ENCODE measurements around the gene RESF1.

RESF1 gene

GRCh38 chr12:31962076-31962475 is 2.9 kb downstream of the RESF1 start:
- no peak for DNase-seq

DNA sequence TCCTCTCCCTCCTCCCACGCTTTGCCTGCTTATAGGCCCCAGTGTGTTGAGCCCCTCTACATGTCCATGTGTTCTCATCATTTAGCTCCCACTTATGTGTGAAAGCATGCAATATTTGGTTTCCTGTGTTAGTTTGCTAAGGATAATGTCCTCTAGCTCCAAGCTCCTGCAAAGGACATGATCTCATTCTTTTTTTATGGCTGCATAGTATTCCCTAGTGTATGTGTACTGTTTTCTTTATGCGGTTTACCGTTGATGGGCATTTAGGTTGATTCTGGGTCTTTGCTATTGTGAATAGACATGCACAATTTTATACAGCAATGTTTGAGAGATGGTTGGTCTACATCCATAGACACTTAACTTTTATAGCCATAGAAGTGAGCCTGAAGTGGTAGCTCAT is 5.1 kb downstream of the RESF1 start:
- no peak for DNase-seq

- DNase-seq = no peak
These were observed 5.9 kb downstream of the RESF1 start for GRCh38 chr12:31965090-31965489.

GRCh38 chr12:31966558-31967205 is 7.5 kb downstream of the RESF1 start:
- no peak for DNase-seq

DNA sequence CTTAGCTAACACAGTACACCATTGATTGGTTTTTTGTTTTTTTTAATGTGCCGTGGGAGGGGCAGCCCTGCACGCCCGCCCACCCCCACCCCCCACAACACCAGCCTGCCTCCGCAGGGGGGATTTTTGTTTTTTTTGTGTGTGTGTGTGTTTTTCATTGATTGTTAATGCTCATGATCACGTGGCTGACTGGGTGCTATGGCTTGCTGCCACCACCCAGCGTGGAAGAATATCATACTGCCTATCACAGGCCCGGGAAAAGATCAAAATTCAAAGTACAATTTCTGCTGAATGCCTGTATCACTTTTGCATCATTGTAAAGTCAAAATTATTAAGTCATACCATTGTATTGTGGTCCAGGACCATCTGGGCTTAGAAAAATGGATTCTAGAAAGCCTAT is 8.3 kb downstream of the RESF1 start:
- DNase-seq = no peak

GRCh38 chr12:31970199-31970598 is 11.0 kb downstream of the RESF1 start:
- DNase-seq = no peak

DNA sequence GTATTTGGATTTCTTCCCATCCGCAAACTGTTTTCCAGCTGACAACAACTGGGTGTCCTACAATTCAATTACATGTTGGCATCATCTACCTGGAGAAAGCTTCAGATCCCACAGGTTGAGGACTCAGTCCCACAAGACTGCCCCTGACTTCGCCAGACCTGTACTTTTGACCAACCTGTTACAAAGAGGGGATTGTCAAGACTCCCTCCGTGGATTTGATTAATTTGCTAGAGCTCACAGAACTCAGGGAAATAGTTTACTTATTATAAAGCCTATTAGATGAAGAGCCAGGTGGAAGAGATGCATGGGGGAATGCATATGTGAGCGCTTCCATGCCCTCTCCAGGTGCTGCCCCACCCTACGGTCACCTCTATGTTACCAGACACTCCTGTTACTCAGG is 14.6 kb downstream of the RESF1 start:
- no peak for DNase-seq

DNA sequence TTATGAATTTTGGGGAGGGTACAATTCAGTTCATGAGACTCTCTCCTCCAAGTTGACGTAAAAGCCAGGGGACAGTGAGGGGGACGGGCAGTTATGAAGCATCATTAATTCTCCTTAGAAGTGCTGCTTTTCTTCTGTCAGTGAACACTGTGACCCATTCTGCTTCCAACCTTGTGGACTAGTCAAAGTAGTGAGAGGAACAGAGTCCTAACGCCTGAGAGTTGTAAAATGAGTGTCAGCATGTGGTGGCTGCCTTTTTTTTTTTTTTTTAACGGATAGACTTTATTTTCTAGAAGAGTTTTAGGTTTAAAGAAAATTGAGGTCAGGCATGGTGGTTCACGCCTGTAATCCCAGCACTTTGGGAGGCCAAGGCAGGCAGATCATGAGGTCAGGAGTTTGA is 15.5 kb downstream of the RESF1 start:
- DNase-seq = no peak

DNA sequence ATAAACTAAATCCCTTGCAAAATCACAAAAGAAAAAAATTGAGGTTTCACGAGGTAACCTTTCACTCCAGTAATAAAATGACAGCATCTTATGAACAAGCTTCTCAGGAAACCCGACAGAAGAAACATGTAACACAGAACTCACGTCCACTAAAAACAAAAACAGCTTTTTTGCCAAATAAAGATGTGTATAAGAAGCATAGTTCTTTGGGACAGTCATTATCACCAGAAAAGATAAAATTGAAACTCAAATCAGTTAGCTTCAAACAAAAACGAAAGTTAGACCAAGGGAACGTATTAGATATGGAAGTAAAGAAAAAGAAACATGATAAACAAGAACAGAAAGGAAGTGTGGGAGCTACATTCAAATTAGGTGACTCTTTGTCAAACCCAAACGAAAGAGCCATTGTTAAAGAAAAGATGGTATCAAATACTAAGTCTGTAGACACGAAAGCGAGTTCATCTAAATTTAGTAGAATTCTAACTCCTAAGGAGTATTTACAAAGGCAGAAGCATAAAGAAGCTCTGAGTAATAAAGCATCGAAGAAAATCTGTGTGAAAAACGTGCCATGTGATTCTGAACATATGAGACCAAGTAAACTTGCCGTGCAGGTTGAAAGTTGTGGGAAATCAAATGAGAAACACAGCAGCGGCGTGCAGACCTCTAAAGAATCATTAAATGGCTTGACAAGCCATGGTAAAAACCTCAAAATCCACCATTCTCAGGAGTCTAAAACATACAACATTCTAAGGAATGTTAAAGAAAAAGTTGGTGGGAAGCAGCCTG is 25.8 kb downstream of the RESF1 start:
- no peak for DNase-seq

DNA sequence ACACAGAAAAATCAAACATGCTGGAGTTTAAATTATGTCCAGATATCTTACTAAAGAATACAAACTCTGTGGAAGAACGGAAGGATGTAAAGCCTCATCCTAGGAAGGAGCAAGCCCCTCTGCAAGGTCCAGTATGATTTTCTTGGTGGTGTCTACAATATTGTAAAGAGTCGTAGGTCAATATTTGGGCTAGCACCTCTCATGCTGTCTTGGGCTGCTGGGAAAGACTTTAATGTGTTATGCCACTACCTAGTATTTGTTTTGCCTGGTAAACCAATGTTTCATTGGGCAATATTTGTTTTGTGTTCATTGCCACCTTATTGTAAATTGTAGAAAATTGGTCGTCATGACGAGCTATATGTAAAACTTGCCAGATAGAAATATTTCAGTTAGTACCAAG is 26.6 kb downstream of the RESF1 start:
- no peak for DNase-seq

- DNase-seq = no peak
These were observed 30.6 kb downstream of the RESF1 start for GRCh38 chr12:31989571-31990362.

DNA sequence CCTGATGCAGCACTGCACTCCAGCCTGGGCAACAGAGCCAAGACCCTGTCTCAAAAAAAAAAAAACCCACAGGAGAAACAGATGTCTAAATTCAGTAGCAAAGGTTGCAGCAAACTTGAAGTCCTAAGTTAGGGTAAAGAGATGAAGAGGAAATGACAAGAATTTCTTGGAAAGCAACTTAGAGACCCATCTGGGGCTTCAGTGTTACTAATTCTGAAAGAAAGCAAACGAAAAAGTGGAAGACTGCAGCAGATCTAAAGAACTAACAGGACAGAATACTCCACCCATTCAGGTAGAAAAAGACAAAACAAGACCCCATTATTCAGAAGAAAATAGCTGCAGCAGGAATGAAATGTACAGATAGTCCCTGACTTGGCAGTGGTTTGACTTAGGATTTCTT is 31.9 kb downstream of the RESF1 start:
- DNase-seq = no peak

DNA sequence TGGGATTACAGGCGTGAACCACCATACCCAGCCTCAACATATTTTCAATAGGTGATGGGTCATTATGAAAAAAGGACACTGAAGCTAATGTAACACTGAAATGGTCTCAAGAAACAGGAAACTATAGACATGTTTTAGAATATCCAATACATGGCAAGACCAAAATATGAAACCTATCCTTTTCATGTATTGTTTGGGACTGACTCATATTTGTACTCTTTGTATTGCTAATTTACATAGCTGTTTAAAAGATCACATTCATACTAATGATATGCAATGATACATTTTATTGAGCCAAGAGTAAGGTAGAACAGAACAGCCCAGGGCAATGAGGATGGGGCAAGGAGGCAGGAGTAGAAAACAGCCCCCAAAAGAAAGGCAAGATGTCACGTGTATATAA is 32.6 kb downstream of the RESF1 start:
- DNase-seq = no peak

DNA sequence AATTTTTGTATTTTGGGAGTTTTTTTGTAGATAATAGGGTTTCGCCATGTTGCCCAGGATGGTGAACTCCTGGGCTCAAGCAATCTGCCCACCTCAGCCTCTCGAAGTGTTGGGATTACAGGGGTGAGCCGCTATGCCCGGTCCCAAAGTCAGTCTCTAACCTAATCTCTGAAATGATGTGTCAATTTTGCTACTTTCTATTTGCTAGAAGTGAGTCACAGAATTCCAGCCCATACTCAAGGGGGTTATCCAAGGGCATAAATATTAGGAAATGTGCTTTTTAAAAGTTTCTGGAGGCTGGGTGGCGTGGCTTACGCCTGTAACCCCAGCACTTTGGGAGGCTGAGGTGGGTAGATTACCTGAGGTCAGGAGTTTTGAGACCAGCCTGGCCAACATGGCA is 40.5 kb downstream of the RESF1 start:
- DNase-seq = no peak

- no peak for DNase-seq
These were observed 41.3 kb downstream of the RESF1 start for GRCh38 chr12:32000373-32001005.

DNA sequence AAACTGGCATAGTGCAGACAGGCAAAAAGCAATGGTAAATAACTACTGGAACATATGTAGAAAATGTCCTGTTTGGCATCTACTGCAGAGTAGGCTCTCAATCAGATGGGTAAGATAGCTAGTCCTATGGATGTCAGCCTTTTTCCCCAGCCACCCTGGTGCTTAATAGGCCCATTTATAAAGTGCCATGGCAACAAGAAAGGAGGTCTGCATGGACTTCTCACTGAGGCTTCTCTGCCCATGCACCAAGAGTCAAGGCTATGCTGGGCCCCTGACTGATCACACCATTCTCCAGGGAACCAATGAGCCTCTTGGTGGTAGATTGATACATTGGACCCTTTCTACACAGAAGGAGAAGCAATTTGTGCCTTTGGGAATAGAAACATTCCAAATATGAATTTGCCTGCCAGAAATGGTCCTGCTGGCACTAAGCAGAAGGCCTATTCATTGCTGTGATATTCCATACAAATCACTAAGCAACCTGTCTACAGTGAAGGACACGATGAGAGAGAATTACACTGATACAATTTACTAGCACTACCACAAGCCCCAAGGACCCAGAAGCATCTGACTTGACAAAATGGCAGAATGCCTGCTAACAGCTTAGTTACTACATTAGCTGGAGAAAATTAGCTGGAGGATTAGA is 43.8 kb downstream of the RESF1 start:
- DNase-seq = no peak

DNA sequence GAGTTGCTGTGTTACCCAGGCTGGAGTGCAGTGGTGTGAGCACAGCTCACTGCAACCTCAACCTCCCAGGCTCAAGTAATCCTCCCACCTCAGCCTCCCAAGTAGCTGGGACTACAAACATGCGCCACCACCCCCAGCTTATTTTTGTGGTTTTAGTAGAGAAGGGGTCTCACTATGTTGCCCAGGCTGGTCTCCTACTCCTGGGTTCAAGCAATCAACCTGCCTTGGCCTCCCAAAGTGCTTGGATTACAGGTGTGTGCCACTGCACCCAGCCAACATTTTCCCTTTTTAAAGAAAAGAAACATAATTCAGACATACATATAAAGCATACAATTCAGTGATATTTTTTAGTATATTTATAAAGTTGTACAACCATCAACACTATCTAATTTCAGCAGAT is 44.4 kb downstream of the RESF1 start:
- no peak for DNase-seq

DNA sequence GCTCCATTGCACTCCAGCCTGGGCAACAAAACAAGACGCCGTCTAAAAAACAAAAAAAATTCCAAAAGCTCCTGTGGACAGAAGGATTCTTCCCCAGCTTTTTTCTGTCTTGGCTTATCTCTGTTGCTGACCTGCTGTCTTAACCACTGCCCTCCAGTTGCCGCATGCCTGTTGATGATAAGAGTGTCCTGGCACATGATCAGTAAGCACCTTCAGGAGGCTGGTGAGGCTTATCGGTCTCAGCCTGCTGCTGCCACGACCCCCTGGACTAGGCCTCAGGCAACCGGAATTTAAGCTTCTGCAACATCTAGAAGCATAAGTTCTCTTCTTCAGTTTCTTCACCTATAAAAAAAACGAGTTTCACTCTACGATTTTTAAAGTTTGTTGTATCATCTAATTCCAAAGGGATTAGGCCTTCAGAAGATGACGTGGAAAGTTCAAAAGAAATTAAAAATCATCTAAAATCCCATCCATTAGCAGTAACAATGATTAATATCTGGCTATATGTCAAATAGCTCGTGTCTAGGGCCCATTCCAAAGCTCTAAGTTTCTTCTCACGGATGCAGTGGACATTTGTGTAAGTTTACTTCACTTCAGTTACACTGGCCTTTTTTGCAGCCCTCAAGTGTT is 46.4 kb downstream of the RESF1 start:
- no peak for DNase-seq

Measured in NCI-H1105 treated with DMSO at 0.1 percent for 48 hours (cell line).